HG02759 (cell line): ENCODE data around the gene VAMP4.
A peak's percentile ranks its signal among the peaks of the same experiment; 100 is the strongest.
"Not testable (repeated sequence)": the region's sequence is repeated elsewhere in the genome, so short reads cannot be mapped to it uniquely, and the experiment has no call there.

Experiments
- ATAC-seq: cut with Tn5 transposase; IDR thresholded peaks from one replicate; pipeline ENCODE4 v1.9.1; 2021; ENCODE audit warnings: mild to moderate bottlenecking, moderate library complexity; ENCODE audit not compliant: unreplicated experiment

VAMP4 gene

GRCh38 chr1:171707583-171707982 lies 34.3 kb downstream of the VAMP4 start:
- ATAC-seq: no peak

- ATAC-seq: no peak
These were observed 39.3 kb downstream of the VAMP4 start for GRCh38 chr1:171702598-171702997.

- ATAC-seq: no peak
These were observed 42.3 kb downstream of the VAMP4 start for GRCh38 chr1:171699531-171699930.

GRCh38 chr1:171695772-171696171 lies 46.1 kb downstream of the VAMP4 start:
- not testable (repeated sequence) for ATAC-seq

GRCh38 chr1:171693541-171693940 lies 48.3 kb downstream of the VAMP4 start:
- ATAC-seq: not testable (repeated sequence)

GRCh38 chr1:171683870-171684269 lies 58.0 kb downstream of the VAMP4 start:
- no peak for ATAC-seq

GRCh38 chr1:171680339-171680738 lies 61.5 kb downstream of the VAMP4 start:
- no peak for ATAC-seq

- no peak for ATAC-seq
These were observed 65.0 kb downstream of the VAMP4 start for GRCh38 chr1:171676823-171677222.

GRCh38 chr1:171674431-171675405 lies 67.1 kb downstream of the VAMP4 start:
- no peak for ATAC-seq

GRCh38 chr1:171670739-171671138 lies 71.1 kb downstream of the VAMP4 start:
- no peak for ATAC-seq

- no peak for ATAC-seq
These were observed 73.5 kb downstream of the VAMP4 start for GRCh38 chr1:171668372-171668771.

- ATAC-seq: no peak
These were observed 75.6 kb downstream of the VAMP4 start for GRCh38 chr1:171666114-171666769.

GRCh38 chr1:171664976-171665375 lies 76.9 kb downstream of the VAMP4 start:
- no peak for ATAC-seq

GRCh38 chr1:171663854-171664575 lies 77.8 kb downstream of the VAMP4 start:
- ATAC-seq: no peak

GRCh38 chr1:171663036-171663853 lies 78.6 kb downstream of the VAMP4 start:
- no peak for ATAC-seq

- no peak for ATAC-seq
These were observed 80.7 kb downstream of the VAMP4 start for GRCh38 chr1:171661076-171661650.

- ATAC-seq: not testable (repeated sequence)
These were observed 85.7 kb downstream of the VAMP4 start for GRCh38 chr1:171656206-171656605.

- ATAC-seq: no peak
These were observed 86.1 kb downstream of the VAMP4 start for GRCh38 chr1:171655746-171656116.

- ATAC-seq: peak; percentile 81
These were observed 86.7 kb downstream of the VAMP4 start for GRCh38 chr1:171654942-171655745.
